Thoracic aorta (tissue), 2 donors: ENCODE data around the gene PHF12. TPM values are rescaled to one million over a fixed set of nuclear protein-coding genes. Genes with fewer than 3 reads are reported as not detected.
A peak's percentile ranks its signal among the peaks of the same experiment; 100 is the strongest.

Experiments used
- ATAC-seq: fragments of 150-250 bp; one replicate; pipeline ENCODE4 v1.8.0; 2017; ENCODE audit warnings: low read depth; ENCODE audit not compliant: insufficient number of reproducible peaks, low FRiP score
- DNase-seq: peaks from one replicate; pipeline ENCODE4 v3.0.0-alpha.2; 2020; ENCODE audit warnings: low spot score
- H3K27ac ChIP-seq, 2 donors: fragments of 200-600 bp; sonication (generic); 1 replicate in 1 of 2; 2 replicates in 1 of 2; pipeline ENCODE4 v1.5.1; 2016; ENCODE audit warnings: mild to moderate bottlenecking in 2 of 2, moderate library complexity in 2 of 2
- H3K27me3 ChIP-seq: fragments of 200-600 bp; sonication (generic); replicated peaks from 2 replicates; pipeline ENCODE4 v1.6.0; 2016; ENCODE audit warnings: mild to moderate bottlenecking; ENCODE audit not compliant: insufficient read depth
- H3K36me3 ChIP-seq: fragments of 200-600 bp; sonication (generic); one replicate; pipeline ENCODE4 v1.5.1; 2016
- H3K4me1 ChIP-seq, 2 donors: fragments of 200-600 bp; sonication (generic); 1 replicate in 1 of 2; 2 replicates in 1 of 2; pipeline versions ENCODE4 v1.5.1 to v1.6.0; 2016; ENCODE audit warnings: low read depth in 2 of 2, mild to moderate bottlenecking in 1 of 2; ENCODE audit not compliant: control insufficient read depth in 1 of 2
- H3K4me3 ChIP-seq: fragments of 200-600 bp; sonication (generic); 2 replicates; pipeline ENCODE4 v1.5.1; 2016; ENCODE audit warnings: mild to moderate bottlenecking
- H3K9me3 ChIP-seq: fragments of 200-600 bp; sonication (generic); 2 replicates; pipeline ENCODE4 v1.5.1; 2016
- CTCF ChIP-seq: fragments of 200-600 bp; sonication (generic); IDR thresholded peaks from one replicate; pipeline ENCODE4 v1.5.1; 2019; ENCODE audit warnings: antibody characterized with exemption
- total RNA-seq, 2 donors: library from RNA; depleted of rRNA; stranded (reverse); fragments of >200 nt; gene quantifications; one replicate each; pipeline versions ENCODE4 v1.1.0 to v1.2.3, GENCODE V29; 2016

PHF12 gene
- total RNA-seq, 2 donors from 2014 or later: 46.4 to 99.4 TPM

- Histone ChIP-seq H3K9me3 (no peaks in the 10 kb centered on the region), H3K27me3 (no peaks in the 10 kb centered on the region), H3K4me1 (peaks cover 2 to 11% of the 10 kb centered on the region in 2 donors), H3K36me3 (no peaks in the 10 kb centered on the region), H3K4me3 (no peak overlapping the region), H3K27ac (peak overlapping the region in 1 of 2 donors; percentile 67)
- DNase-seq: no peak
- peak; percentile 85 for TF ChIP-seq CTCF
- no peak for ATAC-seq
These were observed 2.3 kb upstream of the PHF12 start for GRCh38 chr17:28953444-28954118.

- no peak for TF ChIP-seq CTCF
These were observed 965 bp upstream of the PHF12 start for GRCh38 chr17:28951991-28952975.

GRCh38 chr17:28950752-28951427, 428 bp downstream of the PHF12 start:
- peak overlapping the region; percentile 81 for H3K27ac ChIP-seq
- peak overlapping the region; percentile 87 for H3K4me3 ChIP-seq
- H3K9me3 ChIP-seq: no peaks in the 10 kb centered on the region
- no peak for DNase-seq
- ATAC-seq: no peak
- H3K36me3 ChIP-seq: no peaks in the 10 kb centered on the region
- no peaks in the 10 kb centered on the region for H3K27me3 ChIP-seq
- H3K4me1 ChIP-seq: peaks cover 17 to 36% of the 10 kb centered on the region in 2 donors
- TF ChIP-seq CTCF: no peak

More at GRCh38 chr17:28951991-28952975, 965 bp upstream of the PHF12 start:
- Histone ChIP-seq H3K27me3 (no peaks in the 10 kb centered on the region), H3K36me3 (no peaks in the 10 kb centered on the region), H3K4me3 (peak overlapping the region; percentile 76), H3K9me3 (no peaks in the 10 kb centered on the region), H3K27ac (peak overlapping the region; percentile 95 to 96), H3K4me1 (peaks cover 11 to 24% of the 10 kb centered on the region in 2 donors)
- DNase-seq (peak; percentile 97), ATAC-seq (peak; percentile 95)

- peaks cover 17 to 43% of the 10 kb centered on the region in 2 donors for H3K4me1 ChIP-seq
- H3K27me3 ChIP-seq: no peaks in the 10 kb centered on the region
- H3K36me3 ChIP-seq: no peaks in the 10 kb centered on the region
- H3K4me3 ChIP-seq: peak overlapping the region; percentile 87
- no peaks in the 10 kb centered on the region for H3K9me3 ChIP-seq
- peak overlapping the region; percentile 81 for H3K27ac ChIP-seq
- TF ChIP-seq CTCF: no peak
- ATAC-seq (no peak), DNase-seq (no peak)
These were observed 1.1 kb downstream of the PHF12 start for GRCh38 chr17:28950017-28950751.
